M059J (cell line): ENCODE data around the gene SYT6. TPM values are rescaled to one million over a fixed set of nuclear protein-coding genes. Genes with fewer than 3 reads are reported as not detected.

Experiments
- DNase-seq: peaks from one replicate; pipeline ENCODE4 v3.0.0-alpha.2; 2012; ENCODE audit warnings: low read depth
- total RNA-seq: library from RNA; depleted of rRNA; stranded (reverse); fragments of >200 nt; shearing (Covaris generic); gene quantifications from 2 replicates; pipeline ENCODE4 v1.2.3, GENCODE V29; 2014

Gene SYT6
- total RNA-seq, 1 experiment from 2014 or later, result not detected

- DNase-seq, result no peak
Observed at GRCh38 chr1:114118351-114118990, 35.2 kb downstream of the SYT6 start.

DNA sequence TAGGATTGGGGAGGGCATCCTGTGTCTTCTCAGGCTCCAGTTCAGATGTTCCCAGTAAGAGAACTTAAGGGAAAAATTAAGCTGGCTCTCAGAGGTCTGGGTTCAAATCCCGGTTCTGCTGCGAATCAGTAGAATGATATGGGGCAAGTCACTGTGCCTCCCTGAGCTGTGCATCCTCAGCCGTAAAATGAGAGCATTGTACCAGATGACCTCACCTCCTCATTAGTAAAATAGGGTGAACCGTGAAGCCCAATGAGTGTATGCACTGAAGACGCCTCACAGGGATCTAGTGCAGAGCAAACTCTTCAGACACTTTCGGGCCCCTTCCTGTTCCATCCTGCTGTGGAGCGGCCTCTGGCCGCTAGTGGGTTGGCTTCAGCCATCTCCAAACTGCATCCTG is 36.0 kb downstream of the SYT6 start:
- DNase-seq, result no peak

DNA sequence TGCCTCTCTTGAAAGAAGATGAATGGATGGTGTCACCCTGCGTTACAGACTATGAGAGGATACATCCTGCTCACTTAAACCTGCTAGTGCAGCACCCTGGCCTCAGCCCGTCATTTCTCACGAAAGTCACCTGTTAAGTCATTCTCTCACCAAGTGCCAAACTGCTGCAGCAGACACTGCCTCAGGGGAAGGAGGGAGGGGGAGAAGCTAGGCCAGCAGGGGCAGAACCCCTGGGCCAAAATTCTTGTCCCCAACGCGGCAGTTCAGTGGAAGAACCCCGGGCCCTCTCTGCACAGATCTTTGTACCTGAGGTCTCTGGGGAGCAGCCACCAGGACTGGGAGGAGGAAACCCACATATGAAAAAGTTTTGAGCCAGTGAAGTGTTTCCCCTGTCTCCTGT is 37.6 kb downstream of the SYT6 start:
- DNase-seq, result no peak

DNA sequence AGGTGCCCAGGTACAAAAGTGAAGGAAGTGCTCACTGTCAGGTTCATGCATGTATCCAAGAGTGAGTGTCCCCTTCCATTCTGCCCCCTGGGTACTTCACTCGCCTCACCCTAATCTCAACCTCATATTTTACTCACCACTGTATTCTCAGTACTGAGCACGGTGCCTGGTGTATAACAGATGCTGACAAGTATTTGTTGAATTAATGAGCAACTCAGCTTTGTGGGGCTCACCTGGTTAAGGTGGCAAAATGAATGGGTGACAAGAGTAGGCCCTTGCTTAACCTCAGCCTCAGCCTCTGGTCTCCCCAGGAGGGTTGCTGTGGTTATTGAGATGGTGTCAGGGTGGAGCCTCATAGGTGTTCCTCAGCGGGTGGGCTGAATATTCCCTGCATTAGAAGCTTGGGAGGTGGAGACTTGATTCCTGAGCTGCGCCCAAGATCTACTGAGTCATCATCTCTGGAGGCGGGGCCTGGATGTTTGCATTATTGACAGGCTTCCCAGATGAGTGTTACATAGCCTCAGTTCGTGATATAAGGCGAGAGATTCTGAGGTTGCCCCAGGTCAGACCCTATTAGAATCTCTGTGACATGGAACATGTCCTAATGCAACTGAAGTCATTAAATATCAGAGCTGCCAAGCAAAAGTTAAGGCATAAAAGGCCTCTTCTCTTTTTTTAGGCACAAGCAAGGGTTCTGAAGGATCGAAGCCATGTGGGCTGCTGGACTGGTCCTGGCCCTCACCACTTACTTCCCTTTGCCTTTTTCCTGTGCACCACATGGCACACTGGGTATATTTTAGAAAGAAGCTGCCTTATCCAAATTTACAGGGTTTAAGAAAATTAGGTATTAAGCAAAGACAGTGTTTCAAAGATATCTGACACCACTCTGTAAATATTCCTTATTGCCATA is 39.2 kb downstream of the SYT6 start:
- DNase-seq, result peak; percentile 84

GRCh38 chr1:114113411-114114184 is 40.1 kb downstream of the SYT6 start:
- peak; percentile 80 for DNase-seq

DNA sequence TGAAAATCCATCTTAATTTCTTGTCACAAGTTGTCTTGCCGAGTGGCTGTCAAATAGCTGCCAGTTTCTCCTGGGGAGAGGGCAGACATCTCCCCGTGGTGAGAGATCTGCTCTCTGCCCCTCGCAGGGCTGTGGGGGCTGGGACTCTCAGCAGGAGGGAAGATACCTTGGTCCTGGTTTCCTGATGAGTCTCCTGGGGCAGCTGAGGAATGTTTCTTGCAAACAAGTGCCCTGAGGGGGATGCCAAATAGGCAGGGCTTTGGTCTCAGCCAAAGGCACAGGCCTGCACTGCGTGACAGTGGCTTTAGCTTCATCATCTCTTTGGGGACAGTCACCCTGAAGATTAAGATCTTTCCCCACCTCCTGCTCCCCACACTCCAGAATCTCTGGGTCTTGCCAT is 40.9 kb downstream of the SYT6 start:
- DNase-seq, result peak; percentile 87

- DNase-seq, result peak; percentile 47
Observed at GRCh38 chr1:114111731-114112641, 41.7 kb downstream of the SYT6 start.

DNA sequence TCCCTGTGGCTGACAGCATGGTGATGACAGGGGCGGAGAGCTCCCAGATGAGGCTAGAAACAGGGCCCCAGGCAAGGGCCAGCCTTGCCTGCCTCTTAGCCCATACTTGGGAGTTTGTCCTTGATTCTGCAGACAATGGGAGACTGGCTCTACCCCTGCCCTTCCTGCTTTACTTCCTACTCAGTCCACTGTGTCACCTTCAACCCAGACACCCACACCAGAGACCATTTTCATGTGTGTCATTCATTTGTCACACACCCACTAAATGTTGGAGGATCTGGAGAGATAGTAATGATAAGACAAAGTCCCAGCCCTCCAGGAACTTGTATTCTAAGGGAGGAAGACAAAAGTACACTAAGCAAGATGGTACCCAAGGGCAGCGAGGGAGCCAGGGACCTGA is 43.7 kb downstream of the SYT6 start:
- DNase-seq, result peak; percentile 27

- peak; percentile 80 for DNase-seq
Observed at GRCh38 chr1:114108751-114109255, 44.9 kb downstream of the SYT6 start.

GRCh38 chr1:114107474-114108435 is 45.9 kb downstream of the SYT6 start:
- DNase-seq, result no peak

- DNase-seq, result no peak
Observed at GRCh38 chr1:114105421-114105979, 48.2 kb downstream of the SYT6 start.

GRCh38 chr1:114104949-114105348 is 48.7 kb downstream of the SYT6 start:
- DNase-seq, result no peak

GRCh38 chr1:114103992-114104391 is 49.7 kb downstream of the SYT6 start:
- DNase-seq, result no peak

DNA sequence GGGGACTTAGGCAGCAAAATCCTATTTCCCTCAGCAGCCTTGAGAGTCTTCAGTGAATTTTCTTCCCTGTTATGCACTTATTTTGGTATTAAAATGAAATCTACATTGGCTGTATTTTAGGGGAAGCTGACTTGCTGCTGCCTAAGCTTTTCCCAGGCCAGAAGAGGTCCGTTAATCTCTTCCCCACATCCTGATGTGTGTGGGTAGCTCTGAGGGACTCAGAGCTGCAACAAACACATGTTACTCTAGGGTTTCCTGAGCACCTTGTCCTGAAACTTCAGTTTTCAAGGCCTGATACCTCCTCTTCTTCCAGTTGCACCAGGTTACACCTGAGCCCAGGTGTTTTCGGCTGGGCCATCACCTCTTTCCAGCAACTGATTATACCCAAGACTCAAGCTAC is 51.5 kb downstream of the SYT6 start:
- no peak for DNase-seq

- no peak for DNase-seq
Observed at GRCh38 chr1:114100148-114100547, 53.5 kb downstream of the SYT6 start.

GRCh38 chr1:114099268-114099667 is 54.4 kb downstream of the SYT6 start:
- no peak for DNase-seq

DNA sequence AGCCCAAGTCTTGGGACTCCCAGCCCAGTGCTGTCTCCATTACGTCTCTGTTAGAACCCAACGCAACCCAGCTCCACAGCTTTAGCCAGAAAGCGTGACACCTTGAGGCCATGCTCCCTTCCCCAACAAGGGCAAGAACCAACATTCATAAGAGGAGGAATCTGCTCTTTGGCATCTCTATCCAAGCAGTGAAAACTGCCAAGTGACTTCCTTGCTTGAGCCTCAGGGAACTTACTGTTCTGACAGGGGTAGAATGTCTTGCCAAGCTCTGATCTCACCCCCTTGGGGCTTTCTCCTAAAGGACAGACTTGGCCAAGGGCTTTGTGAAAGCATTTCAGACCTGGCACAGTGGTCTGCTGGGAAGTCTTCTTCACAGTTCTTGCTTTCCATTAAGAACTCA is 56.6 kb downstream of the SYT6 start:
- DNase-seq, result no peak

DNA sequence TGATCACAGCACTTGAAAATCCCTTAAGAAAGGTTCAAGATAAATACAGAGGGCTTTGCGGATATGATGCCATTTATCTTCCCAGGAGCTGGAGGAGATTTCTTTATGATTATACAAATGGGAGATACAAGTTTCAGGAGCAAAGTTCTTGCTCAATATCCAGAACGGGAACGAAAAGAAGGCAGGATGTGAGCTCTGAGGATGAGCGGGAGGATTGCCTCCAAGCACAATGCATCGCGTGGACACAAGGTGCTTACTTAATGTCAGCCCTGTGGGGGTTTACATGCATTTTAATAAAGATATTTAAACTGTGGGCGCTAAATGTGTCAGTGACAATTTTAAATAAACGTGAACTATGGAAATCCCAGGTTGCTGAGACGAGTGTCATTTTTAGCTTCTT is 59.0 kb downstream of the SYT6 start:
- DNase-seq, result no peak

GRCh38 chr1:114094363-114094634 is 59.4 kb downstream of the SYT6 start:
- DNase-seq, result peak; percentile 72
